Stomach (tissue), 9 donors: ENCODE data around the gene FAM13C. TPM values are rescaled to one million over a fixed set of nuclear protein-coding genes. Genes with fewer than 3 reads are reported as not detected.

ENCODE experiments used
- DNase-seq, 2 donors: peaks; one replicate each; pipeline versions ENCODE4 v3.0.0 to v3.0.0-alpha.2; 2013 to 2019
- H3K27ac ChIP-seq, 5 donors: fragments of 200-600 bp in 4 of 5; sonication (generic) in 4 of 5; one replicate each; pipeline ENCODE4 v1.5.1; 2013 to 2019; ENCODE audit warnings: mild to moderate bottlenecking in 1 of 5, moderate library complexity in 1 of 5
- H3K27me3 ChIP-seq, 3 donors: fragments of 200-600 bp; sonication (generic); one replicate each; pipeline ENCODE4 v1.5.1; 2017 to 2019; ENCODE audit warnings: mixed run types in 1 of 3
- H3K36me3 ChIP-seq, 4 donors: fragments of 200-600 bp; sonication (generic); 1 replicate in 3 of 4; 2 replicates in 1 of 4; pipeline ENCODE4 v1.5.1; 2016 to 2019
- H3K4me1 ChIP-seq, 4 donors: fragments of 200-600 bp; sonication (generic); one replicate each; pipeline ENCODE4 v1.5.1; 2016 to 2019
- H3K4me3 ChIP-seq, 4 donors: fragments of 200-600 bp; sonication (generic) in 3 of 4; one replicate each; pipeline ENCODE4 v1.5.1; 2016 to 2019; ENCODE audit warnings: mild to moderate bottlenecking in 1 of 4
- H3K9me3 ChIP-seq, 4 donors: fragments of 200-600 bp; sonication (generic); one replicate each; pipeline ENCODE4 v1.5.1; 2016 to 2019
- EP300 ChIP-seq: sonication (generic); formaldehyde crosslinking; IDR thresholded peaks from one replicate; pipeline ENCODE4 v1.6.1; 2017; ENCODE audit warnings: antibody characterized with exemption
- POLR2A ChIP-seq, 4 donors: fragments of 450-650 bp; IDR thresholded peaks; one replicate each; pipeline ENCODE4 v1.6.1; 2016; ENCODE audit warnings: antibody characterized with exemption in 4 of 4, control low read depth in 2 of 4, mild to moderate bottlenecking in 1 of 4, moderate library complexity in 1 of 4
- POLR2AphosphoS5 ChIP-seq, 3 donors: sonication (generic); formaldehyde crosslinking; IDR thresholded peaks; one replicate each; pipeline ENCODE4 v1.6.1; 2016; ENCODE audit warnings: antibody characterized with exemption in 3 of 3
- WGBS, 5 donors: extraction: QIAGEN DNeasy Blood & Tissue Kit in 3 of 5; methylation state at CpG; one replicate each; pipeline versions ENCODE4 v1.1.5 to v1.1.7; 2013 to 2018; 5-methylcytosine and 5-hydroxymethylcytosine counted together
- intact Hi-C: fragments of 100-400 bp; cut with DNase I; formaldehyde crosslinking; loops from one replicate; pipeline ENCODE4 v1.15.1; 2023; ENCODE audit warnings: low total_unique reads
- polyA plus RNA-seq, 3 donors: library from polyadenylated mRNA; stranded (reverse); fragments of 200-250 nt; gene quantifications; one replicate each; pipeline ENCODE4 v1.2.3, GENCODE V29; 2013
- total RNA-seq, 5 donors: library from RNA; depleted of rRNA; stranded (reverse); fragments of >200 nt; gene quantifications; one replicate each; pipeline versions ENCODE4 v1.1.0 to v1.2.3, GENCODE V29; 2014 to 2016
- TF ChIP-seq, protein P1 (sequence below), 7 experiments: fragments of 450-650 bp in 4 of 7; fragments of 200-600 bp in 3 of 7; sonication (generic) in 3 of 7; IDR thresholded peaks; one replicate each; pipeline ENCODE4 v1.5.1; 2016 to 2019; ENCODE audit warnings: antibody characterized with exemption in 7 of 7, control low read depth in 2 of 7, mild to moderate bottlenecking in 1 of 7
- donor health status: healthy with polysubstance abuse.
- donor health status: Bipolar disorder and iron deficiency.
- donor health status: healthy.

FAM13C gene
- total and polyA plus RNA-seq, 8 donors: 0.89 to 47.3 (median 9.2) TPM

DNA sequence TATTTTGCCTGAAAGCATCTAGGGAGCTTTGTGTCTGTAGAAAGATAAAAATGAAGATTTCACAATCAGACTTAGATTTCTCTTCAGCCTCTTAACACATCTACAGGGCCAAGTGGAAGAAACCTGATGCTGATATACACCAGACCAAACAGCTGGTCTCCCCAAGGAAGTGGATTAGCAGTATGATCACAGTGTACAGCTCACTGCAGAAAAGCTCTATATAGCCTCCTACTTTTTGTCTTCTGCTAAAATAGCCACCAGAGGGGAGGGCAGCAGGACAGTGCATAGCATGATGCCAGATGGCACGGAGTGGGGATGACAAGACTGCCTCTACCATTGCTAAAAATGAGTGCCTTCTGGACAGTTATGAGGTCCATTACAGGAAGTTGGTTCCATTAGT is 16.0 kb downstream of the FAM13C start:
- Histone ChIP-seq H3K9me3 (no peaks in the 10 kb centered on the region), H3K4me3 (no peak overlapping the region), H3K27ac (no peak overlapping the region), H3K4me1 (no peaks in the 10 kb centered on the region), H3K36me3 (peaks cover 0 to 7% (median 1%) of the 10 kb centered on the region in 4 donors), H3K27me3 (no peaks in the 10 kb centered on the region)
- intact Hi-C loops: no loop called here
- WGBS, 5 donors: 73 to 94% (median 81%) methylated on average over 1 of the region's 1 CpG
- no peak for TF ChIP-seq POLR2AphosphoS5 (IDR thresholded peaks at IDR 0.05)
- TF ChIP-seq, protein P1, sequence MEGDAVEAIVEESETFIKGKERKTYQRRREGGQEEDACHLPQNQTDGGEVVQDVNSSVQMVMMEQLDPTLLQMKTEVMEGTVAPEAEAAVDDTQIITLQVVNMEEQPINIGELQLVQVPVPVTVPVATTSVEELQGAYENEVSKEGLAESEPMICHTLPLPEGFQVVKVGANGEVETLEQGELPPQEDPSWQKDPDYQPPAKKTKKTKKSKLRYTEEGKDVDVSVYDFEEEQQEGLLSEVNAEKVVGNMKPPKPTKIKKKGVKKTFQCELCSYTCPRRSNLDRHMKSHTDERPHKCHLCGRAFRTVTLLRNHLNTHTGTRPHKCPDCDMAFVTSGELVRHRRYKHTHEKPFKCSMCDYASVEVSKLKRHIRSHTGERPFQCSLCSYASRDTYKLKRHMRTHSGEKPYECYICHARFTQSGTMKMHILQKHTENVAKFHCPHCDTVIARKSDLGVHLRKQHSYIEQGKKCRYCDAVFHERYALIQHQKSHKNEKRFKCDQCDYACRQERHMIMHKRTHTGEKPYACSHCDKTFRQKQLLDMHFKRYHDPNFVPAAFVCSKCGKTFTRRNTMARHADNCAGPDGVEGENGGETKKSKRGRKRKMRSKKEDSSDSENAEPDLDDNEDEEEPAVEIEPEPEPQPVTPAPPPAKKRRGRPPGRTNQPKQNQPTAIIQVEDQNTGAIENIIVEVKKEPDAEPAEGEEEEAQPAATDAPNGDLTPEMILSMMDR (IDR thresholded peaks at IDR 0.05): no peak
- no peak for TF ChIP-seq POLR2A (IDR thresholded peaks at IDR 0.05)
- no peak for TF ChIP-seq EP300
- DNase-seq: peak in 1 of 2 donors; percentile 41

DNA sequence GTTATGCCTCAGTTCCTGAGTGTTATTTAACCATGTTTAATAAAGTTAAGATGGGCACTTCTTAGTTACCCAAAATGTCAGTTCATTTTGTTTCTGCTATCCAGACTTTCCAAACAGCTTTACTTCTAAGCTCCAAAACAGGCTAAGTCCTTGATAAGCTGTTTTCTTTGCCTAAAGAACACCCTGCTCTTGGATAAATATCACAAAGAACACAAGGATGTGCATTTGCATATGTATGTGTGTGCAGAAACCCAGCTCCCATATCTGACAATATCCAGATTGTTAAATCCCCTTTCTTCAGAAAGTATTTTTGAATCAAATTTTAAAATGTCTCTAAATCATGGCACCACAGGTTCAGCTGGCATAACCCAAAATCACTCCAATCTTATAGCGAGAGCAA is 19.6 kb downstream of the FAM13C start:
- Histone ChIP-seq H3K9me3 (no peaks in the 10 kb centered on the region), H3K36me3 (no peaks in the 10 kb centered on the region), H3K4me3 (no peak overlapping the region), H3K27ac (no peak overlapping the region), H3K27me3 (no peaks in the 10 kb centered on the region), H3K4me1 (peaks cover 0 to 10% (median 0%) of the 10 kb centered on the region in 4 donors)
- intact Hi-C loops: no loop called here
- 46 to 100% (median 96%) methylated on average over 1 of the region's 1 CpG for WGBS, 5 donors
- TF ChIP-seq POLR2AphosphoS5 (IDR thresholded peaks at IDR 0.05) (no peak), EP300 (no peak), POLR2A (IDR thresholded peaks at IDR 0.05) (no peak)
- TF ChIP-seq, protein P1 (IDR thresholded peaks at IDR 0.05): no peak
- no peak for DNase-seq

DNA sequence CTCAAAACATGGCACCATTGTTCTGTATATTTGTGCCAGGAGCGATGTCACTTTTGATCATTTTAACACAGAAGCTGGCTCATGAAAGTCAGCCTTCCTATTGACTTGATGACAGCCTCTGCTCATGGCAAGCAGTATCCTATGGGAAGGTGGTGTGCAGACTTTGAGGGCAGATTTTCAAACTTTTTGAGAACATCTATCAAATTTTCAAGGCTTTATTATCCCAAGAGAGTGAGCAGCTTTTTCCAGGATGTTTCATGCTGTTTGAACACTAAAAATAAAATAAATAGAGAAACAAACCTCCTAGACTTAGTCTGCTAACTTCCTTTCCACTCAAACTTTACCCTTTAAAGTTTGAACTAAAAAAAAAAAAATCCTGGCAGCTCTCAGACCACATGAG is 20.3 kb downstream of the FAM13C start:
- Histone ChIP-seq H3K4me3 (no peak overlapping the region), H3K4me1 (peaks cover 0 to 15% (median 4%) of the 10 kb centered on the region in 4 donors), H3K36me3 (no peaks in the 10 kb centered on the region), H3K27me3 (no peaks in the 10 kb centered on the region), H3K27ac (no peak overlapping the region), H3K9me3 (no peaks in the 10 kb centered on the region)
- 77 to 88% (median 80%) methylated on average over 1 of the region's 1 CpG for WGBS, 5 donors
- TF ChIP-seq POLR2A (IDR thresholded peaks at IDR 0.05) (no peak), EP300 (no peak), POLR2AphosphoS5 (IDR thresholded peaks at IDR 0.05) (no peak)
- TF ChIP-seq, protein P1 (IDR thresholded peaks at IDR 0.05): no peak
- intact Hi-C loops: no loop called here
- DNase-seq: no peak

DNA sequence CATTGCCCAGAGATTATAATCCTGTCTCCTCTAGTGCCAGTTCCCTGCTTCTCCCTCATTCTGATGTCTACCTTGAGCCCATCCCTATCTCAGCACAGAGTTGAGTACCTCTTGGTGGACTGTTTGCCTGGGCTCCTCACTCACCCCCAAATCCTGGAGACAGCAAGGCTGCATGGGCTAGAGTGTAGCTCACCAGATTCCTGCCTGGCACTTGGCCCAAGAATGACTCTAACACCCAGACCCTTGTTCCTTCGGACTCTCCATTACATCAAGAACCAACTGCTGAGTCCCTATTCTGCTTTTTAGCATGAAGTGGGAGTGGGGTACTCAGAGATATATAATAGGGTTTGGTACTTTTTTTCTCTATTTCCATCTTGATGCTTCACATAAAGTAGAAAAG is 22.1 kb downstream of the FAM13C start:
- H3K9me3 ChIP-seq: no peaks in the 10 kb centered on the region
- no peaks in the 10 kb centered on the region for H3K27me3 ChIP-seq
- intact Hi-C loops: no loop called here
- 60 to 89% (median 86%) methylated on average over 1 of the region's 1 CpG for WGBS, 5 donors
- no peaks in the 10 kb centered on the region for H3K36me3 ChIP-seq
- DNase-seq: no peak
- TF ChIP-seq POLR2A (IDR thresholded peaks at IDR 0.05) (no peak), EP300 (no peak), POLR2AphosphoS5 (IDR thresholded peaks at IDR 0.05) (no peak)
- TF ChIP-seq, protein P1 (IDR thresholded peaks at IDR 0.05): no peak
- H3K27ac ChIP-seq: peak overlapping the region in 1 of 5 donors; percentile 32
- H3K4me3 ChIP-seq: no peak overlapping the region
- H3K4me1 ChIP-seq: peaks cover 0 to 21% (median 13%) of the 10 kb centered on the region in 4 donors
